NCI-H226 (cell line): ENCODE results near the gene DNMT3A.
"Not testable (repeated sequence)": the region's sequence is repeated elsewhere in the genome, so short reads cannot be mapped to it uniquely, and the experiment has no call there.

ENCODE experiments used
- DNase-seq: peaks from one replicate; pipeline ENCODE4 v3.0.0-alpha.2; 2015

The DNMT3A gene

DNA sequence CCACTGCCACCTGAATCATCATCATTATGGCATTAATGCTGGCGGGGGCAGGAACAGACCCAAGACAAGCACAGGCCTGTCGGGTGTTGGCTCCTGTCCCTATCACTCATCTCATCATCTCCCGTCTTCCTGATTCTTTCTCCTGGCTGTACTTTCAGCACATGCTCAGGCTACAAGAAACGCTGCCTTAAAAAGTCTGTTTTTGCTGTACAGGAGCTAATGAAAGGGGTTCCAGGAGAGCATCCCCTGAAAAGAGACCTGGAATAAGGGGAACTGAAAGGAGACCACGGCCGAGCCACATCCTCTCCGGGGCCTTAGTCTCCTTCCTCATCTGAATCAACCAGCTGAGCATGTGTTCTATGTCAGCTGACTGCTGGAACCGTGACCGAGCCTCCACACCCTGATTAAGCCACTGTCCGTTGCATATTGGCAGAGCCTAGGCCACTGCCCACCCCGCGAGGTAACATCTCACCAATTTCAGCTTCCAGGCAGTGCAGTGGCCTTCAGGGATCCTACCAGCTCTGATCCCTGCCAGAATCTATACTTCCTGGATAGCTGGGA, 62.6 kb downstream of the DNMT3A start:
- no peak for DNase-seq

DNA sequence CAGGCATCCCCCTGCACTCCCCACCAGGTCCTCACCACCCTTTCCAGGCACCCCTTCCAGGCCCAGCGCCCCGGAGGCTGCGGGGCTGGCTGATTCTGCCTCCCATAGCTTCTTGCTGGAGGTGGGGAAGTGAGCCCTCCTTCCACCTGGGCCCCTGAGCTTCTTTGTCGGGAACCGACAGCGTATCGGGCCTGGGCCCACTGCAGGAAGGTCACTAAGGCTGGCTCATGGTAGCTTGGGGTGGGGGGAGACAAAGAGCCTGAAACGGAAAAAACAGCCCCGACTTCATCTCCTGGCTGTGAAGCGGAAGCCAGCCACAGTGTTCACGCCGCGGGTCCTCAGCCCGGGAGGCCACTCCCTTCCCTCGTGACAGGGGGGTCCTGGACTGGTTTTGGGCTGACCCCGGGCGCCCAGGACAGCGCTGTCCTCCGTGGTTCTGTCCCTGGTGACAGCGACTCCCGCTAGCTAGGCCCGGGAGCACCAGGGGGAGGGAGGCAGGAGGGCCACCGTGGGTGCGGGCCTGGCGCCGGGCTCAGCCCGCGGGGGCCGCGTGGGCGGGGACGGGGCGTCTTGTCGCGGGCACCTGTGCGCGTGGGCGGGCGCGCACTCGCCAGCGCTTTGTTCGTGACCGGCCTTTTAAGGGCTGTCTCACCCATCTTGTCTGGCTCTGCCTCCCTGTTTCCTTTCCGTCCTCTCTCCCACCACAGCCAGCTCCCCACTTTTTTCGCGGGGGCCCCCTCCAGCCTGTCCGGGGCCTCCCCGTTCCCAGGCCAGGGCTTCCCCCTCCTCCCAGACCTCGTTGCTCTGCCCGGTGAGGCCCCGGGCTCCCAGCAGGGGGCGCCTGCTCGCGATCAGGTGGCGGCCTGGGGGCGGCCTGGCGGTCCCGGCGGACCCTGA, 64.9 kb downstream of the DNMT3A start:
- no peak for DNase-seq

DNA sequence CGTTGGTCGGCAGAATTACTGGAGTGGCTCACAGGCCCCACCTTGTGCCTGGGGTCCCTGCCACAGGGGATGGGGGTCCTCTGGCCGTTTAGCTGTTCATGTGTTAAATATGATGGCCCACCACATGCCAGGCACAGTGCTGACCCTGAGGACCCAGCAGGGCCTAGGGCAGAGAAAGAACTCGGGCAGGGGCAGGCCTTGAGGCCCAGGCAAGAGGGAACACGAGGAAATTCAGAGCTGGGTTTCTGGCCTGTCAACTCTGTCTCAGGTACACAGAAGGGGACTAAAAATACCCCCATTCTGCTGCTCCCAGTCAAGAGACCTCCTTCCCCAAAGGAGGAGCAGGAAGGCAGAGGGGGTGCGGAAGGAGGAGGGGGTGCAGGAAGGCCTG, 66.2 kb downstream of the DNMT3A start:
- DNase-seq, result no peak

DNA sequence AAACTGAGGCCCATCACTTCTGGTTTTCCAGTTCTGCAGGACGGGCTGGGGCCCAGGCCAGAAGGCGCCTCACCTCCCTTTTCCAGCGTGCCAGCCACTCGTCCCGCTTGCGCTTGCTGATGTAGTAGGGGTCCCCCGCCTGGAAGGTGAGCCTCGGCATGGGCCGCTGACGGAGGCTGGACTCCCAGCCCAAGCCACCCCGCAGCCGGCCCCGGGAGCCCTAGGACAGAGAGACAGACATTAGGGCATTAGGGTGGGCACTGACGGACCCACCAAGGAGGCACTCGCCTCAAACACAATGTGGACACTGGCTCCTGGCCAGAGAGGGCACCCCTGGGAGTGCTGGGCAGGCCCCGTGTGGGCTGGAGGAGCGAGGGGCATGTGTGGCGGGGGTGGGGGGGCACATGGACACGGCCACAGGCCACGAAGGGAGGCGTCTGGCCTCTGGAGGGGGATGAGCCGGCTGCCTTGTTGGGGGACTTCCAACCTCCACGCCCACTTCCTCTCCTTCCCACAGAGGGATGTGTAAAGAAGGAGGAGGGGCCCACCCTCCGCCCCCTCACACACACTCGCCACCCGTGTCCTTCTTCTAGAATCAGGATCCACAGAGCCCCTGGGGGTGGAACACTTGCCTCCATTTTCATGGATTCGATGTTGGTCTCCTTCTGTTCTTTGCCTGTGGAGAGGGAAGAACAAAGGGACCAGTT, 66.7 kb downstream of the DNMT3A start:
- no peak for DNase-seq

DNA sequence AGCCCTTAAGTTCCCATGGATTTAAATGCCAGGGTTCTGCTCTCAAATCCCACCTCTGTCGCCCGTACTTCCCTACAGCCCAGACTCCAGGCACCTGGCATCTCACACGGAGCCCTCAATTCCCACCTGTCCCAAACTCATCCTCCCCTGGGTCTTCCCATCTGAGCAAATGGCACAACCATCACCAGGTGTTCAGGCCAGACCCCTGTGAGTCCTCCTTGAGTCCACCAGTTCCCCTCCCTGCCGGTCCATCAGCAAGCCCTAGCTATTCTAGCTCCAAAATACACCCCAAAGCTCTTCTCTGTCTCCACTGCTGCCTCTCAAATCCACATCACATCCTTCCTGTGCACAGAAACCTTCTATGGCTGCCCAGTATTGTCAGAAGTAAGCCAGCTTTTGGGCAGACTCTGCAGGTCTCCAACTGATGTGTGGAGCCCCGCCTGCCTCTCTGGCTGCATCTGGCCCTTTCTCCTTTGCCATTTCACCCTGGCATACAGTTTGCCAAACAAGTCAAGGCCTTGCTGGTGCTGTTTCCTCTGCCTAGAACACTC, 67.7 kb downstream of the DNMT3A start:
- DNase-seq, result no peak

DNA sequence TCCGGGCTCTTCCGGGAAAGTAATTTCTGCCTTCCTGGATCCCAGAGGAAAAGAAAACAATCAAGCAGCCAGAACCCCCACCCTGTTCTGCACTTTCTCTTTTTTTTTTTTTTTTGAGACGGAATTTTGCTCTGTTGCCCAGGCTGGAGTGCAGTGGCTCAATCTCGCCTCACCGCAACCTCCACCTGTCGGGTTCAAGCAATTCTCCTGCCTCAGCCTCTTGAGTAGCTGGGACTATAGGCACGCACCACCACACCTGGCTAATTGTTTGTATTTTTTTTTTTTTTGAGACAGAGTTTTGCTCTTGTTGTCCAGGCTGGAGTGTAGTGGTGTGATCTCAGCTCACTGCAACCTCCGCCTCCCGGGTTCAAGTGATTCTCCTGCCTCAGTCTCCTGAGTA, 69.0 kb downstream of the DNMT3A start:
- DNase-seq, result not testable (repeated sequence)

DNA sequence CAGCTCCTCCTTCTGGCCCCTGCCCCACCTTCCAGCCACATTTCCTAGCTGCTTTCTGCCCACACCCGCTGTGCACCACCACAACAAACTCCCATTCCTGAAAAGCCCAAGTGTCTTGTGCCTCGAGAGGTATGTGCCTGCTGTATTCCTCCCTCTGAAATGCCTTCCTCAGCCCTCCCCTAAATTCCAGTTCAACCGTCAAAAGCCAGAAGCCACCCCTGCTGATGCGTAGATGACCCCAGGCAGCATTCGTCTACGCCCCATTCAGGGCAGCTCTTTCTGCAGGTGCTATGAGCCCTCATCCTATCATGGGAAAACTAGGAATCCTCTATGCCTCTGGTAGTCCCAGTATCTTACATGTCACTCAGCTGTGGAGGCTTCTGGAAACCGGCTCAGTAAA, 71.7 kb downstream of the DNMT3A start:
- no peak for DNase-seq

DNA sequence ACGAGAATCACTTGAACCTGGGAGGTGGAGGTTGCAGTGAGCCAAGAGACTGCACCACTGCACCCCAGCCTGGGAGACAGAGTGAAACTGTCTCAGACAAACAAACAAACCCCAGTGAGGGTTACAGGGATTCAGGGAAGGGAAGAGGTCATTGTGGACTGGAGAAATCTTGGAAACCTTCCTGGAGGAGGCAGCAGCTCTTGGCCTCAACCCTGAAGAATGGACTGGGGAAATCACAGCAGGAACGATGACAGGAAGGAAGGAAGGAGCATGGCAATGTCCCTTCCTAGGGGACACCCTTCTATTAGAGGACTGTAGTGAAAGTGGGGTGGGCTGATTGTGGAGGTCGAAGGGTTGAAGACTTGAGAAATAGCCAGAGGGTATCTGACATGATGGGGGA, 72.5 kb downstream of the DNMT3A start:
- DNase-seq, result no peak

DNA sequence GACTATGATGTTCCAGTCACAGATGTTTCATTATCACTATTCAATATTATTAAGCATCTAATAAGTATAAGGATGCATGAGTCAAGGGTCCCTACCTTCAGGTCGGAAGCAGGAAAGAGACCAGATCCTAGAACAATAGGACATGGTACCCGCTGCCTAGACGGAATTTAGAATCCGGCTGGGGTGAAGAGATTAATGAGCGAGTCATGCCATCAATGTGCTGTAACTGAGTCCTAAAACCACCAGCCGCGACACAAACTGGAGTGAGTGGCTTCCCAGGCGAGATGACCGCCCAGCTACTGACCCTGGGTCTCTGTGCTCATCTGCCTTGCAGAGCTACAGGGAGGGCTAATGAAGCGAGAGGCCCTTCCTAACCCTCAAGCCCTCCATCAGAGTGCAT, 73.6 kb downstream of the DNMT3A start:
- no peak for DNase-seq

DNA sequence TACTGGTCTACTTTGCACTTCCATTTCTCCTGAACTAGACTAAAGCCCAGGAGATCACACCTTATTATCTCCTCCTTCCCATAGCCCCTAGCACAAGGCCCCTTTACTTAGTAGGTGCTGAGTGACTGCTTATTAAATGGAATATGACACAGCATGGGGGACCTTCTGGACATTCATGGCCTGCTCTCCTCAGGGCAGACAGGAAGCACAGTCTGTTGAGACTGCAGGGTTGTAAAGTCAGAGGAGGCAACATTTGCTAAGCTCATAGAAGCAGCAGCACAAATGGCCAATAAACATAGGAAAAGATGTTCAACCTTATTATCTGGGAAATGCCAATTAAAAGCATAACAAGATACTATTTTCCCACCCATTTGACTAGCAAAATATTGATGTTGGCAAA, 75.3 kb downstream of the DNMT3A start:
- no peak for DNase-seq

DNA sequence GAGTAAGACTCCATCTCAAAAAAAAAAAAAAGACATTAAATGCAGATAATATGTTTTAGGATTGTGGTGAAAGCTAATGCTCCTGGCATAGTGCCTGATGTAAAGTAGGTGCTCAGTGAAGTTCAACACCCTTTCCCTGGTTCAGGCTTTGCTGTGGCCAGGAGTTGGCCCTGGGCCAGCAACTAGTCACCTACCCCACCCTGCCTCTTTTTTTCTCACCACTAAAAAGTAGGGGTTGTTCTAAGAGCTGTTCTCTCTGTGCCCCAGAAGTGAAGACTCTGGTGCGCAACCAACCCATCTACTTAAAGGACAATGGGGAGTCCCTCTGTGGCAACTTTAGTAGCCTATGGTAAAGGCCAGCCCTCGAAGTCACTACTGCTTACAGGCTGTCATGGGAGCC, 75.9 kb downstream of the DNMT3A start:
- no peak for DNase-seq

DNA sequence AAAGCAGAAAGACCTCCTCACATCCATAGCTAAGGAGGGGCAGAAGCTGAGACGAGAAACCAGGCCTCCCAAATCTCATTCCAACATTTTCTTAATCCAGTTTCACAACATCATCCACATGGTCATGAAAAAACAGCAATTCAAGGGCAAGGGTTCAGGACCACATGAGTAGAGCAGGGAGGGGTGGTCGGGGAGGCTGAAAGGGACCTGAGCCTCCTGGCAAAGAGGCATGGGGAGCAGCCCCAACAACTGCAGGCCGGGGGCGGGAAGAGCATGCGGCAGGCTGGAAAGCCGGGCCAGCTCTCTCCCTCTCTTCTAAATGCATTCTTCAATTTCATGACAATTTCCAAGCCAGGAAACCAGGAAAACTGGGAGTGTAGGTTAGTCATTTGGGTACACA, 76.7 kb downstream of the DNMT3A start:
- DNase-seq, result no peak

DNA sequence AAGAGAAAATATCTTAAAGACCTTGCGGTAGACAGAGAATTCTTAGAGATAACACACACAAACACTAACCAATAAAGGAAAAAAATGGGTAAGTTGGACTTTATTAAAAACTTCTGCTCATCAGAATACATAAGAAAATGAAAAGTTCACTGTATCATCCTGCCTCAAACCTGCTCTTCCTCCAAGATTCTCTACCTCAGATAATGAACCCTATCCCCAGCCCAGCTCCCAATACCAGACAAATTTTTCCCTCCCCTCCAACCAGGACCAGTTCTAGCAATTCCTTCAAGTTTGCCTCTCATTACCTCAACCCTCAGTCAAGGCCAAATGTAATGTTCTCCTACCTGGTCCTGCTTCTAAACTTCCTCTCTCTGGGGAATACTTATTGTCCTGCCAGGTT, 79.4 kb downstream of the DNMT3A start:
- DNase-seq, result no peak

DNA sequence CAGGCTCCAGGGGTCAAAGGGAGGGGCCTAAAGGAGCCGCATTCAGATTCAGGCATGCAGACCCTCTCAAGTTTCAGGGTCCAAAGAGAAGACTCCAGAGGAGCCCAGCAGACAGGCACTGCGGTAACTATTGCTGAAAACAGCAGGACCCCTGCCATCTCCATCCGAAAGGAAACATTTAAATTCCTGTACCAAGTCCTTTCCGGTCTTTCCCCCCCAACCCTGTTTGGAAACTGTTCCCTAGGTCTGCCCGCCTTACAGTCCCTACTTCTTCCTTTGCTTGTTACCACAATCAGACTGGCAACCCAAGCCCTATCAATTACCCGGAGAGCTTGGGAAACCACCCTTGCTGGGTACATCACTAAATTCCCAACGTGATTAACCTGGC, 82.0 kb downstream of the DNMT3A start:
- DNase-seq, result no peak

DNA sequence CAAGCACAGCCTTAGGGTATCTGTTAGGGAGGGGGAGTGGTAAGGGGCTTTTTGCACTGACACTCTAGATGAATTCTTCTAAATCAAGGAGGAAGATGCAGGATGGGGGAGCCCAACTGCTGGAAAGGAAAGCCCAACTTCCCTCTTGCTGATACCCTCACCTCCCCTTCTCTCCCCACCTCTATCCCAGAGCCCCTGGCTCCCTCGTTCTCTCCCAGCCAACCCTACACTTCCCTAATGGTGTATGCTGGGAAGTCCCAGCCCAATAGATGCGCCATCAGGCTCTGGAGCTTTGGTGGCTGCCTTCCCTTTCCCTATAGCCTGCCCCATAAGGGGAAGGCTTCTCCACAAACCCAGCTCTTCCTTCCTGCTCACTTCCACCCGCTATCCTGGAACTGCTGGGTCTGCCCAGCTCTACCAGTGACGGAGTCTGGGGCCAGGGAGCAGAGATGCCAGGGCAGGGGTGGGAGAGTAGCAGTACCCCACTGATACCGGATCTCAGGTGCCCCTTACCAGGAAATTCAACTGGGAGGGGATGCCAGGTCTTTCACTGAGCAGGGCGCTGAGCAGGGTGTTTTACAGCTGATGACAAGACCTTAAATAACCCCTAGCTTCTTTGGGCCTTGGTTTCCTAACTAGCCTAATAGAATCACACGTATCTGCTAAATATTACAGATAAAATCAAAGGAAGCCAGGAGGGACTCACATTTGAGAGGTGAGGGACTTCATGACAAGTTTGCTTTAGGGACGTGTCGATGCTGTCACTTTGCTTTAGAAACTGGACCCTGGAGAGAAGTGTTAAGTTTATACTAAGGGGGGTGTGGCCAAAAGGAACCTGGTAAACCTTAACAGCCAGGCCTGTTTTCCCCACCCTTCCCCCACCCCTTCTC, 82.6 kb downstream of the DNMT3A start:
- no peak for DNase-seq

DNA sequence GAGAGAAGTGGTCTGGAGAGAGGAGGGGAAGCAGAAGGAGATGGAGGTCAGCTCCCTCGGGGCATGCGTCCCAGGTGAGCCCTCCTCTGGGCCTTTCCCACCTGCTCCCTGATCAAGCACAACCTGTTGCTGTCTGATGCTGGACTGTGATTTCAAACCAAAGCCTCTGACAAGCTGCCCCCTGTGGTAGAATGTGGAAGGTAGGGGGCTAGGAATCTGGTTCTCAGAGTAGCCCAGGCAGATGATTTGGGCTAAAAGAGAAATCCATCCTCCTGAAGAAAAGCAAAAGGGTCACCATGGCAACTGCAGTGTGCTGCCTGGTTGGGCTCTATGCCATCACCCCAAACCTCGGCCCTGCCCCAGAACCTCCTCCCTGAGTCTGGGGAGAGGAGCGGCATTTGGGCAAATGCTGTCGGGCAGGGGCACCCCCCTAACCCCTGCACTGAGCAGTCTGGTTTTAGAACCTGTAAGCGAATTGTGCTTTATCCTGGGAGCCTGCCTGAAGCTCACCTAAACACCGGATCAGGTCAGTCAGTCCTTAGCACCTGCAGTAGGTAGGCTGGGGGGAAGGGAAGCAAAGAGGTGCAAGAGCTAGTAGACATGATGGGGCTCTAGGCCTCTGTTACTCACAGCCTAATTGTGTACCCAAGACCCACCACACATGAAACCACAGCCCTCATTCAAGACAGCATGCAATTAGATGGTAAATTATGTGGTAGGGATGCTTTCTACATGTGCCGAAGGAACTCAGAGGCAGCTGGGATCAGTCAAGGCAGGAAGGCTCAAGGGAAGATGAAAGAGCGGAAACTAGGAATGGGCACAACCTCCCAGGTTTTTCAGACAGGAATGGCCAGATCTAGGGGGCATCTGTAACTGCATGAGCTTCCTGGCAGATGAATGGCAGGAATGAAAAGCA, 83.5 kb downstream of the DNMT3A start:
- DNase-seq, result no peak

DNA sequence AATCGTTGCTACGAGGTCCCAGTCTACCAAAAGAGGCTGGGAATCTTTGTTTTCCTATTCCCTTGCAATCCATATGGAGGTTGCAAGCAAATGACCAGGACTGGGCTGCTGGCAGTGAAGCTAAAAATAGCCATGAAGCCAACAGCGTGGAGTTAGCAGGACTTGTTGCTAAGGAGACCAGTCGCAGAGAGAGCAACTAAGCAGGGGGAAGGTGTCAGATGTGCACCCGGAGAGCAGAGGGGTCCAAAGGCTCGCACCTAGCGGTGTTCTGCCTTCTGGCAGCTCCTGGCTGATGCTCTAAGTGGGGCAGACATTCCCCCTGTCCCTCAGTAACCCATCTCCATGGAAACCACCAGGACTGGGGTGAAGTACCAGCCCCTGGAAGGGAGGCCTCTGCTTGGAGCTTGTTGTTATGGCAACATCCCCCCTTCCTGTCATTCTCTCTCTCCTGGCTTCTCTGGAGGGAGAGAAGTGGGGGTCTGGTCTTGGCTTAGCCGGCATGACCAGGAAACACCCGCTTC, 84.6 kb downstream of the DNMT3A start:
- no peak for DNase-seq

DNA sequence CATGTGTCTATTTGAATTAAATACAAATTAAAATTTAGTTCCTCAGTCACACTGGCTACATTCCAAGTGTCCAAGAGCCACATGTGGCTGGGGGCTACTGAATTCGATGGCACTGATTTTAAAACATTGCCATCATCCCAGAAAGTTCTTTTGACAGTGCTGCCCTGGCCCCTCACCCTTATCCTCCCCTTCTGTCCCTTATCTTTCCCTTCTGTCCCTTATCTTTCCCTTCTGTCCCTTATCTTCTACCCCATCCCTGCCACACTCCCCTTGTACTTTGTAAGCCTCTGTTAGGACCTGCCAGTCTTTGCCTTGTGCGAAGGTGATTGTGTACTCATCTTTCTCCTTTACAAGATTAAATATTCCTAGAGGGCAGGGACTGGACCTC, 85.2 kb downstream of the DNMT3A start:
- DNase-seq, result no peak

DNA sequence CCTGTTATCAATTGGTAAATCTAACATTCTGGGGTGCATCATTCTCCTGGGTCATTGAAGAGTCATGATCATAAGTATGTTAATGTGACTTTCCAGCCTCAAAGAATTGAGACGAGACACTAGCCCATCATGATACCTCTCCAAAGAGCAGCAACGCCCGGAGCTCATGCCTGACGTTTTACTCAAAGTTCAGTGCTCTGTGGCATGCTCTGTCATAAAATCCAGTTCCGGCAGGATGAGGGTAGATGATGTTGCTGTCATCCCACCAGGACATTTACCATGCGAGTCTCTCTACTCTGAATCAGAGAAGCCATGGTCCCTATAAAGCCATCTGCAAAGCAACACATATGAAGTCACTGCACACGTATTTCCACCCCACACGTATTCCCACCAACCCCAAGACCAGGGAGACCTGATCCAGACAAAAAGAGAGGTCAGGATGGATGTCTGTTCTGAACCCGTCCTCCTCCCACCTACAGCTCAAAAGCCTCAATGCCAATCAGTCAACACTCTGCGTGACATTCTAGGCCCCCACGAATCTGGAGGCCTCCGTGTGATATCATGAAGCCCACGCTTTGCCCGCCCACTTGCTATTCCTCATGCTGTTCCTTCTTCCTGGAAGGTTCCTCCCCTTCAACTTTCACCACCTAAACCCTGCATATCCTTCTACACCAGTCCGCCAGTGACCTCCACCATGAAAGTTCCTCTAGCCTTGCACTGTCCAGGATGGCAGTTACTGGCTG, 85.8 kb downstream of the DNMT3A start:
- DNase-seq, result no peak

DNA sequence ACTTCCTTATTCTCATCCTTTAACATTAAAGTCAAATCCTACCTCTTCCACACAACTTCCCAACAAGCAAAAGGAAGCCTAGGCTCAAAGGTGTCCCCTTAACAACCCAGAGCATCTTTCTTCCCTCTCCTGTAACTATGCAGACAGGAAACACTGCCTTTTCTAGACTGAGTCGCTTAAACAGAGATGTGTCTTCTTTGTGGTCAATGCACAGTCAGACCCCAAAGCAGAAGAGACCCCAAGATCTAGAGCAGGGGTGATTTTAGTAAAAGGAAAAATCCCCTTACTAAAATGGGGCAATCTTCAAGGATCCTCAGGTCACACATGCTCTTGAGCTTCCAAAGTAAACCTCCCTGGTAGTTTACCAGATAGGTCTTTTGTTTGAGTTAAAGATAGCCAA, 86.8 kb downstream of the DNMT3A start:
- no peak for DNase-seq

DNA sequence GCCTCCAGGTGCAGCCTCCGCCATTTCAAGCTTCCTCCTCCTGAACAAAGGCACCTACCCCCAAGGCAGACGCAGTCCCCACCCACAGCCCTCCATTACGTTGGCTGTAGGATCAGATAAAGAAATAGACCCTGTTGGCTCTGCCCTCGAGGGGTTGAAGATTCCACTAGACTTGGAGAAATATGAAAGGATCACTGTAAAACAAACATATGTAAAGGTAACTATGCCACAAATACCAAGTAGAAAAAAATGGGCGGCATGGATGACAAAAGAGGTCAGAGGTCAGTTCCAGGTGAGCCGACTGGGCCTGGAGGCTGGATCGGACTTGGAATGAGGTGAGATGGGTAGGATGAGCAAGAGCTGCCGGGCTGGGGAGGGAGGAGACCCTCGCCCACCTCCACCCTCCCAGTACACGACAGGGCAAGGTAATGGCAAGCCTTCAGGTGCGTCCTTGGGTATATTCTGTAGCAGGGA, 88.5 kb downstream of the DNMT3A start:
- no peak for DNase-seq
